ENCODE measurements around the gene WDFY4. TPM values are rescaled to one million over a fixed set of nuclear protein-coding genes. Genes with fewer than 3 reads are reported as not detected.

The WDFY4 gene
- total RNA-seq, 1 experiment from 2014 or later, result not detected

- H3K27ac ChIP-seq, result no peak overlapping the region
- H3K4me3 ChIP-seq, result no peak overlapping the region
- no peaks in the 10 kb centered on the region for H3K36me3 ChIP-seq (ENCODE audit: low read depth)
- H2AFZ ChIP-seq, result no peak overlapping the region
- no peaks in the 10 kb centered on the region for H3K79me2 ChIP-seq (ENCODE audit: low read depth)
- H3K9me2 ChIP-seq (ENCODE audit: insufficient read depth), result peaks cover 5% of the 10 kb centered on the region; the same call in 1 of the 2 replicates
- ChIA-PET CTCF (no interaction called here), POLR2A (ENCODE audit: unreplicated experiment) (no interaction called here)
- H3F3A ChIP-seq (ENCODE audit: insufficient read depth, low read depth), result no peaks in the 10 kb centered on the region
- H3K9me3 ChIP-seq (ENCODE audit: insufficient read depth, low read depth), result no peaks in the 10 kb centered on the region
- no TSS peak for BruUV-seq (replicated peaks)
- H4K20me1 ChIP-seq (ENCODE audit: insufficient read depth), result no peaks in the 10 kb centered on the region
- no peak for DNase-seq
- no peak overlapping the region for H3K4me2 ChIP-seq
- H3K4me1 ChIP-seq (replicated peaks; ENCODE audit: insufficient read depth), result no peaks in the 10 kb centered on the region
- intact Hi-C loops (cut with micrococcal nuclease; ENCODE audit: unreplicated experiment), result no loop called here
- peaks cover 73% of the 10 kb centered on the region for H3K27me3 ChIP-seq (ENCODE audit: insufficient read depth, low read depth)
- no peak for TF ChIP-seq EZH2 (IDR thresholded peaks at IDR 0.05; ENCODE audit: low read depth)
- TF ChIP-seq, protein P1, sequence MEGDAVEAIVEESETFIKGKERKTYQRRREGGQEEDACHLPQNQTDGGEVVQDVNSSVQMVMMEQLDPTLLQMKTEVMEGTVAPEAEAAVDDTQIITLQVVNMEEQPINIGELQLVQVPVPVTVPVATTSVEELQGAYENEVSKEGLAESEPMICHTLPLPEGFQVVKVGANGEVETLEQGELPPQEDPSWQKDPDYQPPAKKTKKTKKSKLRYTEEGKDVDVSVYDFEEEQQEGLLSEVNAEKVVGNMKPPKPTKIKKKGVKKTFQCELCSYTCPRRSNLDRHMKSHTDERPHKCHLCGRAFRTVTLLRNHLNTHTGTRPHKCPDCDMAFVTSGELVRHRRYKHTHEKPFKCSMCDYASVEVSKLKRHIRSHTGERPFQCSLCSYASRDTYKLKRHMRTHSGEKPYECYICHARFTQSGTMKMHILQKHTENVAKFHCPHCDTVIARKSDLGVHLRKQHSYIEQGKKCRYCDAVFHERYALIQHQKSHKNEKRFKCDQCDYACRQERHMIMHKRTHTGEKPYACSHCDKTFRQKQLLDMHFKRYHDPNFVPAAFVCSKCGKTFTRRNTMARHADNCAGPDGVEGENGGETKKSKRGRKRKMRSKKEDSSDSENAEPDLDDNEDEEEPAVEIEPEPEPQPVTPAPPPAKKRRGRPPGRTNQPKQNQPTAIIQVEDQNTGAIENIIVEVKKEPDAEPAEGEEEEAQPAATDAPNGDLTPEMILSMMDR (conservative IDR thresholded peaks at IDR 0.05), result no peak
These were observed 74.6 kb downstream of the WDFY4 start for GRCh38 chr10:48759113-48759901.

DNA sequence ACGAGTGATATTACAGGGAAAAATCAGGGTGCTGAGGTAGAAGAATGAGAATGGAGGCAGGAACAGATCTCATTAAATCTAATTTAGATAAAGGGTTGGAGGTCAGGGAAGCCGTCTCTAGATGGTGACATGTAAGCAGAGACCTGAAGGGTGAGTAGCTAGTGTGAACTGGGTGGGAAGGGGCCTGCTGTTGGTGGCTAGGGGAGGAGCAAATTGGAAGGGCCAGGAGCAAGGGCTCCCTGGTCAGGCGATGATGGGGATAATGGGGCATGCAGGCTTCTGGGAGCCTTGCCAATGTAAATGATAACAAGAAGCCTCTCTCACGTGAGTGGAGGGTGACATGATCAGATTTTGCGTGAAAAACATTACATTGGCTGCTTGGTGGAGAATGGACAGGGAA is 76.3 kb downstream of the WDFY4 start:
- Histone ChIP-seq H3K36me3 (ENCODE audit: low read depth) (no peaks in the 10 kb centered on the region), H3K27me3 (ENCODE audit: insufficient read depth, low read depth) (peaks cover 75% of the 10 kb centered on the region), H3K27ac (no peak overlapping the region), H3K4me3 (no peak overlapping the region), H3K4me1 (replicated peaks; ENCODE audit: insufficient read depth) (no peaks in the 10 kb centered on the region), H3K4me2 (no peak overlapping the region), H2AFZ (no peak overlapping the region), H4K20me1 (ENCODE audit: insufficient read depth) (no peaks in the 10 kb centered on the region), H3K9me2 (ENCODE audit: insufficient read depth) (peaks cover 5% of the 10 kb centered on the region; the same call in 1 of the 2 replicates), H3K9me3 (ENCODE audit: insufficient read depth, low read depth) (no peaks in the 10 kb centered on the region), H3F3A (ENCODE audit: insufficient read depth, low read depth) (no peaks in the 10 kb centered on the region), H3K79me2 (ENCODE audit: low read depth) (no peaks in the 10 kb centered on the region)
- TF ChIP-seq, protein P1 (conservative IDR thresholded peaks at IDR 0.05), result no peak
- no peak for TF ChIP-seq EZH2 (IDR thresholded peaks at IDR 0.05; ENCODE audit: low read depth)
- no TSS peak for BruUV-seq (replicated peaks)
- CTCF ChIA-PET, result no interaction called here
- intact Hi-C loops (cut with micrococcal nuclease; ENCODE audit: unreplicated experiment), result no loop called here
- DNase-seq, result no peak
- POLR2A ChIA-PET (ENCODE audit: unreplicated experiment), result no interaction called here

DNA sequence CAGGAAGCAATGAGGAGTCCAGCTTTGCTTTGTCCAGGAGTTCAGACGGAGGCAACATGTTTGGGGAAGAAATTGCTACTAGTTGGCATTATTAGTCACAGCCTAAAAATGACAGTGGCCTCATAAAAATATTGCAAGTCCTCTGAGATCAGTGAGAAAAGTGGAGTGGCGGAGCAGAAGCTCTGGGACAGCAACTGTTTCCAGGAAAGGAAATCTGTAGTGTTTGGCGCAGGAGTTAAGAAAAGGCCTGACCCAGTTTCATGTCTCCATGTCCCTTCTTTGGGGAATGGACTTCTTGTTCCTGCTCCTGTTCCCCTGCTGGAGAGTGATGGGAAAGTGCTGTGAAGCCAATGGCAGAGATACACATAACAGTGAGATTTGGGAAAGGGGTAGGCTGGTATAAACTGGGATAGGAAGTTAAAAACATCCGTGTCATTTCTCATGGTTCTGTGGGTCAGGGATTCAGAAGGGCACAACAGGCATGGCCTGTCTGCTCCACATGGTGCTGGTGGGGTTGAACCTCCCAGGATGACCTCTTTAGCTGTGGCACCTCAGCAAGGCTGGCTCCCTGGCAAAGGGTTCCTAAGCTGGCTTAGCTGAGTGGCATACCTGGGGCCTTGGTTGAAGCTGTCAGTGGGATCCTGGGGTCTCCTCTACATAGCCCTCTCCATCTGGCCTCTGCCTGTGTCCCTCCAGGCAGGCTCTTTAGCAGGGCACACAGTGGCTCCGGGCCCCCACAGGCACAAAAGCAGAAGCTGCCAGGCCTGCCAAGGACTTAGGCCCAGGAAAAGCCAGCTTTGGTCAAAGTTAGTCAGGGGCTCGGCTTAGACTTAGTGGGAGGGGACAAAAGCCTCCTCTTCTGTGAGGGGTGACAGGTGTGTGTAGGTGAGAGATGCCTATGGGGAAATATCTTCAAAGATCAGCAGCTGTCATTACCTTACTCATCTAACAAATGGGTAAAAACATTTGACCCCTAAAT is 77.7 kb downstream of the WDFY4 start:
- Histone ChIP-seq H3K9me2 (ENCODE audit: insufficient read depth) (peaks cover 2% of the 10 kb centered on the region; the same call in 1 of the 2 replicates), H4K20me1 (ENCODE audit: insufficient read depth) (no peaks in the 10 kb centered on the region), H3K27ac (no peak overlapping the region), H3K4me1 (replicated peaks; ENCODE audit: insufficient read depth) (no peaks in the 10 kb centered on the region), H3K4me3 (no peak overlapping the region), H2AFZ (no peak overlapping the region), H3F3A (ENCODE audit: insufficient read depth, low read depth) (no peaks in the 10 kb centered on the region), H3K36me3 (ENCODE audit: low read depth) (no peaks in the 10 kb centered on the region), H3K9me3 (ENCODE audit: insufficient read depth, low read depth) (no peaks in the 10 kb centered on the region), H3K4me2 (no peak overlapping the region), H3K79me2 (ENCODE audit: low read depth) (no peaks in the 10 kb centered on the region), H3K27me3 (ENCODE audit: insufficient read depth, low read depth) (peaks cover 67% of the 10 kb centered on the region)
- TF ChIP-seq, protein P1 (conservative IDR thresholded peaks at IDR 0.05), result no peak
- no peak for TF ChIP-seq EZH2 (IDR thresholded peaks at IDR 0.05; ENCODE audit: low read depth)
- BruUV-seq (replicated peaks), result no TSS peak
- ChIA-PET CTCF (no interaction called here), POLR2A (ENCODE audit: unreplicated experiment) (no interaction called here)
- no peak for DNase-seq
- intact Hi-C loops (cut with micrococcal nuclease; ENCODE audit: unreplicated experiment), result no loop called here

Data from PC-9 (cell line).